BLaER1 (cell line): Measurements from ENCODE around the gene GPR152.

Experiments
- H3K27ac ChIP-seq: shearing (Covaris generic); formaldehyde crosslinking; 2 replicates; pipeline ENCODE4 v1.8.1; 2022
- H3K27me3 ChIP-seq: shearing (Covaris generic); formaldehyde crosslinking; 2 replicates; pipeline ENCODE4 v1.8.1; 2022
- H3K36me3 ChIP-seq: shearing (Covaris generic); formaldehyde crosslinking; 2 replicates; pipeline ENCODE4 v1.8.1; 2022
- H3K4me1 ChIP-seq: shearing (Covaris generic); formaldehyde crosslinking; 2 replicates; pipeline ENCODE4 v1.8.1; 2022
- H3K4me2 ChIP-seq: shearing (Covaris generic); formaldehyde crosslinking; 2 replicates; pipeline ENCODE4 v1.8.1; 2022
- H3K4me3 ChIP-seq: shearing (Covaris generic); formaldehyde crosslinking; 2 replicates; pipeline ENCODE4 v1.8.1; 2022
- H3K9ac ChIP-seq: shearing (Covaris generic); formaldehyde crosslinking; 2 replicates; pipeline ENCODE4 v1.8.1; 2022
- H3K9me3 ChIP-seq: shearing (Covaris generic); formaldehyde crosslinking; 2 replicates; pipeline ENCODE4 v1.8.1; 2022
- H4K20me1 ChIP-seq: shearing (Covaris generic); formaldehyde crosslinking; 2 replicates; pipeline ENCODE4 v1.8.1; 2022
- Cebpa-rat ChIP-seq: shearing (Covaris generic); IDR thresholded peaks from 2 replicates; pipeline ENCODE4 v1.8.1; 2022

GPR152 gene

GRCh38 chr11:67423891-67424613 lies 28.5 kb downstream of the GPR152 start:
- Histone ChIP-seq H3K4me2 (no peak overlapping the region; the same call in 1 of the 2 replicates), H3K9ac (no peak overlapping the region), H3K36me3 (no peaks in the 10 kb centered on the region), H4K20me1 (peaks cover 2% of the 10 kb centered on the region; the same call in 1 of the 2 replicates), H3K4me3 (no peak overlapping the region), H3K27ac (peak overlapping the region; percentile 40; the same call in 1 of the 2 replicates), H3K4me1 (peaks cover 55% of the 10 kb centered on the region), H3K9me3 (no peaks in the 10 kb centered on the region), H3K27me3 (no peaks in the 10 kb centered on the region)
- TF ChIP-seq Cebpa-rat = no peak

GRCh38 chr11:67423466-67423865 lies 29.1 kb downstream of the GPR152 start:
- H4K20me1 ChIP-seq = no peaks in the 10 kb centered on the region
- H3K4me2 ChIP-seq = no peak overlapping the region
- H3K4me1 ChIP-seq = peaks cover 59% of the 10 kb centered on the region
- no peak for TF ChIP-seq Cebpa-rat
- H3K4me3 ChIP-seq = no peak overlapping the region
- no peak overlapping the region for H3K9ac ChIP-seq
- H3K27me3 ChIP-seq = no peaks in the 10 kb centered on the region
- H3K27ac ChIP-seq = no peak overlapping the region
- no peaks in the 10 kb centered on the region for H3K36me3 ChIP-seq
- no peaks in the 10 kb centered on the region for H3K9me3 ChIP-seq

- Histone ChIP-seq H3K4me3 (no peak overlapping the region), H3K4me1 (peaks cover 64% of the 10 kb centered on the region), H3K27me3 (no peaks in the 10 kb centered on the region), H3K36me3 (no peaks in the 10 kb centered on the region), H3K27ac (no peak overlapping the region), H4K20me1 (no peaks in the 10 kb centered on the region), H3K9me3 (no peaks in the 10 kb centered on the region), H3K9ac (no peak overlapping the region), H3K4me2 (no peak overlapping the region)
- no peak for TF ChIP-seq Cebpa-rat
Measured at GRCh38 chr11:67422891-67423290, 29.6 kb downstream of the GPR152 start.

- Histone ChIP-seq H3K36me3 (no peaks in the 10 kb centered on the region), H3K9me3 (no peaks in the 10 kb centered on the region), H3K4me1 (peaks cover 69% of the 10 kb centered on the region), H3K27ac (no peak overlapping the region; the same call in 1 of the 2 replicates), H3K27me3 (no peaks in the 10 kb centered on the region), H3K4me2 (peak overlapping the region; percentile 62), H3K4me3 (no peak overlapping the region; the same call in 1 of the 2 replicates), H4K20me1 (0 out of 2 replicates have a peak, but pooled peaks cover 7% of the 10 kb centered on the region), H3K9ac (no peak overlapping the region)
- TF ChIP-seq Cebpa-rat = no peak
Measured at GRCh38 chr11:67421430-67422031, 31.0 kb downstream of the GPR152 start.

- peak overlapping the region; percentile 96 for H3K27ac ChIP-seq
- H4K20me1 ChIP-seq = 0 out of 2 replicates have a peak, but pooled peaks cover 7% of the 10 kb centered on the region
- no peaks in the 10 kb centered on the region for H3K9me3 ChIP-seq
- peak overlapping the region; percentile 100 for H3K4me2 ChIP-seq
- H3K9ac ChIP-seq = peak overlapping the region; percentile 90
- H3K36me3 ChIP-seq = no peaks in the 10 kb centered on the region
- peak overlapping the region; percentile 73 for H3K4me3 ChIP-seq
- 0 out of 2 replicates have a peak, but pooled peaks cover 3% of the 10 kb centered on the region for H3K27me3 ChIP-seq
- H3K4me1 ChIP-seq = peaks cover 76% of the 10 kb centered on the region
- TF ChIP-seq Cebpa-rat = no peak
Measured at GRCh38 chr11:67420646-67421429, 31.7 kb downstream of the GPR152 start.

GRCh38 chr11:67420147-67420645 lies 32.3 kb downstream of the GPR152 start:
- Histone ChIP-seq H3K36me3 (no peaks in the 10 kb centered on the region), H3K4me3 (peak overlapping the region; percentile 73), H4K20me1 (0 out of 2 replicates have a peak, but pooled peaks cover 7% of the 10 kb centered on the region), H3K9ac (peak overlapping the region; percentile 90), H3K27me3 (peaks cover 7% of the 10 kb centered on the region), H3K4me2 (peak overlapping the region; percentile 100), H3K9me3 (no peaks in the 10 kb centered on the region), H3K4me1 (peaks cover 80% of the 10 kb centered on the region), H3K27ac (peak overlapping the region; percentile 96)
- TF ChIP-seq Cebpa-rat = no peak

GRCh38 chr11:67419325-67420049 lies 33.0 kb downstream of the GPR152 start:
- Histone ChIP-seq H4K20me1 (0 out of 2 replicates have a peak, but pooled peaks cover 7% of the 10 kb centered on the region), H3K27me3 (peaks cover 14% of the 10 kb centered on the region), H3K4me1 (peaks cover 80% of the 10 kb centered on the region), H3K9me3 (no peaks in the 10 kb centered on the region), H3K9ac (peak overlapping the region; percentile 90), H3K4me2 (peak overlapping the region; percentile 100), H3K27ac (peak overlapping the region; percentile 96), H3K4me3 (peak overlapping the region; percentile 73), H3K36me3 (no peaks in the 10 kb centered on the region)
- no peak for TF ChIP-seq Cebpa-rat

GRCh38 chr11:67418476-67419281 lies 33.9 kb downstream of the GPR152 start:
- Histone ChIP-seq H3K27ac (peak overlapping the region; percentile 67), H3K4me2 (peak overlapping the region; percentile 100), H3K4me3 (peak overlapping the region; percentile 48), H3K9me3 (no peaks in the 10 kb centered on the region), H3K9ac (peak overlapping the region; percentile 65), H4K20me1 (0 out of 2 replicates have a peak, but pooled peaks cover 7% of the 10 kb centered on the region), H3K27me3 (peaks cover 22% of the 10 kb centered on the region), H3K36me3 (no peaks in the 10 kb centered on the region), H3K4me1 (peaks cover 85% of the 10 kb centered on the region)
- no peak for TF ChIP-seq Cebpa-rat
